HG03460 (cell line): Measurements from ENCODE around the gene SUPT20HL1.

ENCODE experiments used
- ATAC-seq: cut with Tn5 transposase; IDR thresholded peaks from one replicate; pipeline ENCODE4 v1.9.1; 2021; ENCODE audit not compliant: unreplicated experiment

Gene SUPT20HL1

GRCh38 chrX:24396236-24396930 is 35.9 kb downstream of the SUPT20HL1 start:
- ATAC-seq: no peak

GRCh38 chrX:24396931-24397279 is 36.5 kb downstream of the SUPT20HL1 start:
- ATAC-seq: no peak

- no peak for ATAC-seq
Measured at GRCh38 chrX:24398766-24399165, 38.3 kb downstream of the SUPT20HL1 start.

GRCh38 chrX:24399550-24399949 is 39.1 kb downstream of the SUPT20HL1 start:
- no peak for ATAC-seq

GRCh38 chrX:24405959-24406358 is 45.5 kb downstream of the SUPT20HL1 start:
- ATAC-seq: no peak
